ENCODE measurements around the gene FAM163B. TPM values are rescaled to one million over a fixed set of nuclear protein-coding genes. Genes with fewer than 3 reads are reported as not detected.

The FAM163B gene
- total RNA-seq, 2 donors from 2014 or later: not detected

DNA sequence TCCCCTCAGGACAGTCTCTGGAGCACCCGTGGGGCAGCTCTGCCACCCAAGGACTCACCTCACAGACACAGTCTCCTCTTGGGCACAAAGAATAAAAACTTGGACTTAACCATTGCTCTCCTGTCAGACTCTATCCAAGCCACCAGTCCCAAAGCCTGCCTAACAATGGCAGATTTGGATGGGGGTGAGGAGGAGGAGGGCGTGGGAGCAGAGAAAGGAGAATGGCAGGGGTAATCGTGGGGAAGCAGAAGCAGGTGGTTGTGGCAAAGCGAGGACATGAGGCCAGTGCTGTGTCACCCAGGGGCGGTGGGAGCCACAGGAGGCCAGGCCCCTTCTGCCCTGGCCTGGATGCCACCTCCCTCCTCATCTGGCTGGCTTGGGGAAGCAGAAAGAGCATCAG lies 5.5 kb upstream of the FAM163B start:
- no peaks in the 10 kb centered on the region for H3K4me1 Mint-ChIP-seq
- no peaks in the 10 kb centered on the region for H3K36me3 ChIP-seq (ENCODE audit: control insufficient read depth, insufficient read depth, low read length)
- TF ChIP-seq, protein P1, sequence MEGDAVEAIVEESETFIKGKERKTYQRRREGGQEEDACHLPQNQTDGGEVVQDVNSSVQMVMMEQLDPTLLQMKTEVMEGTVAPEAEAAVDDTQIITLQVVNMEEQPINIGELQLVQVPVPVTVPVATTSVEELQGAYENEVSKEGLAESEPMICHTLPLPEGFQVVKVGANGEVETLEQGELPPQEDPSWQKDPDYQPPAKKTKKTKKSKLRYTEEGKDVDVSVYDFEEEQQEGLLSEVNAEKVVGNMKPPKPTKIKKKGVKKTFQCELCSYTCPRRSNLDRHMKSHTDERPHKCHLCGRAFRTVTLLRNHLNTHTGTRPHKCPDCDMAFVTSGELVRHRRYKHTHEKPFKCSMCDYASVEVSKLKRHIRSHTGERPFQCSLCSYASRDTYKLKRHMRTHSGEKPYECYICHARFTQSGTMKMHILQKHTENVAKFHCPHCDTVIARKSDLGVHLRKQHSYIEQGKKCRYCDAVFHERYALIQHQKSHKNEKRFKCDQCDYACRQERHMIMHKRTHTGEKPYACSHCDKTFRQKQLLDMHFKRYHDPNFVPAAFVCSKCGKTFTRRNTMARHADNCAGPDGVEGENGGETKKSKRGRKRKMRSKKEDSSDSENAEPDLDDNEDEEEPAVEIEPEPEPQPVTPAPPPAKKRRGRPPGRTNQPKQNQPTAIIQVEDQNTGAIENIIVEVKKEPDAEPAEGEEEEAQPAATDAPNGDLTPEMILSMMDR (conservative IDR thresholded peaks at IDR 0.05): no peak
- H3K9ac ChIP-seq (ENCODE audit: extremely low read depth, low read length, poor library complexity, severe bottlenecking): no peak overlapping the region
- no peak overlapping the region for H3K4me3 ChIP-seq (ENCODE audit: low read length)
- DNase-seq: no peak
- no peaks in the 10 kb centered on the region for H3K4me1 ChIP-seq (ENCODE audit: control insufficient read depth, insufficient read depth, low read length)
- peaks cover 18% of the 10 kb centered on the region for H3K27me3 Mint-ChIP-seq (ENCODE audit: insufficient read depth)
- H3K27me3 ChIP-seq (ENCODE audit: control insufficient read depth, insufficient read depth, low read length, poor library complexity, severe bottlenecking): peaks cover 39% of the 10 kb centered on the region
- no peaks in the 10 kb centered on the region for H3K36me3 Mint-ChIP-seq (ENCODE audit: low read depth)
- no peak overlapping the region for H3K27ac Mint-ChIP-seq
- H3K9me3 ChIP-seq (ENCODE audit: control insufficient read depth, low read length): no peaks in the 10 kb centered on the region
- no peaks in the 10 kb centered on the region for H3K9me3 Mint-ChIP-seq
- H3K4me3 Mint-ChIP-seq: no peak overlapping the region
- H3K27ac ChIP-seq (ENCODE audit: low read depth, low read length): no peak overlapping the region
- WGBS, 2 experiments (ENCODE audit: insufficient coverage in 1 of 2, insufficient read length in 1 of 2): 80 to 82% methylated on average over 1 to 5 of the region's 5 CpGs

DNA sequence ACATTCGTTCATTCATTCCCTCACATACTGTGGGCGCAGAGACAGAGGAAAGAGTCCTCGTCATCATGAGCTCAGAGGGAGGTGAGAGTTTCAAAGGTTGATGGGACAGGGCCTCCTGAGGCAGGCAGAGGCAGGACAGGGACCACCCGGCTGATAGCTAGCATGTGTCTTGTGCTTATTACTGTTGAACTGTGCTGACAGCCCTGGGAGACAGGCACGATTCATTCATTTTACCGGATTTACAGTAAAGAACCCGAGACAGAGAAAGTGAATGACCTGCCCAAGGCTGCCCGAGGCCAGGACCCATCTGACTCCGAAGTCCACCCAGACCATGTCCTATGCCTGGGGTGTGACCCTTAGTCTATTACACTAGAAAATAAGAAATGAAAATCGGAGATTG lies 4.9 kb upstream of the FAM163B start:
- DNase-seq: no peak
- Histone ChIP-seq H3K27me3 (ENCODE audit: control insufficient read depth, insufficient read depth, low read length, poor library complexity, severe bottlenecking) (peaks cover 42% of the 10 kb centered on the region), H3K27ac (ENCODE audit: low read depth, low read length) (no peak overlapping the region), H3K4me1 (ENCODE audit: control insufficient read depth, insufficient read depth, low read length) (no peaks in the 10 kb centered on the region), H3K9ac (ENCODE audit: extremely low read depth, low read length, poor library complexity, severe bottlenecking) (no peak overlapping the region), H3K4me3 (ENCODE audit: low read length) (no peak overlapping the region), H3K9me3 (ENCODE audit: control insufficient read depth, low read length) (no peaks in the 10 kb centered on the region), H3K36me3 (ENCODE audit: control insufficient read depth, insufficient read depth, low read length) (no peaks in the 10 kb centered on the region)
- WGBS, 2 experiments (ENCODE audit: insufficient coverage in 1 of 2, insufficient read length in 1 of 2): 84 to 91% methylated on average over 8 to 10 of the region's 10 CpGs
- no peaks in the 10 kb centered on the region for H3K9me3 Mint-ChIP-seq
- TF ChIP-seq, protein P1 (conservative IDR thresholded peaks at IDR 0.05): no peak
- H3K4me3 Mint-ChIP-seq: no peak overlapping the region
- no peak overlapping the region for H3K27ac Mint-ChIP-seq
- H3K27me3 Mint-ChIP-seq (ENCODE audit: insufficient read depth): peaks cover 21% of the 10 kb centered on the region
- H3K4me1 Mint-ChIP-seq: no peaks in the 10 kb centered on the region
- no peaks in the 10 kb centered on the region for H3K36me3 Mint-ChIP-seq (ENCODE audit: low read depth)

DNA sequence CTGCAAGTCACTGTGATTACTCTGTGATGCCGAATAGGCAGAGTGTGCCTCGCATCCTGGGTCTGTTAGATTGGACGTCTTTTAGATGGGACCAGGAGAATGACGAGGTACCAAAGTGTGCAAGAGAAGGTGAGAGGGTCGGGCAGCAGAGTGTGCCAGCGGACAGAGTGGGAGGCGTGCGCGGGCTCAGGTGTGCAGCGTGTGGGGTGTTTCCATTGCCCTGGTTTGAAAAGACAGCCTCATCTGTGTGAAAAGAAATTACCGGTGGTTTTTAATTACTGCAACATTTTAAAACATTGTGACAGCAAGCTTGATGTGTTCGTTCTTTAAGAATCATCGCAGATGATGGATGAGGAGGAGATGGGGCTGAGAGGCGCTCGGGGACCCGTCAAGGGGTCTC lies 4.2 kb upstream of the FAM163B start:
- Mint-ChIP-seq H3K36me3 (ENCODE audit: low read depth) (no peaks in the 10 kb centered on the region), H3K27me3 (ENCODE audit: insufficient read depth) (peaks cover 26% of the 10 kb centered on the region)
- WGBS, 2 experiments (ENCODE audit: insufficient coverage in 1 of 2, insufficient read length in 1 of 2): 91 to 92% methylated on average over 13 to 16 of the region's 16 CpGs

More for the DNA sequence above, 4.2 kb upstream of the FAM163B start:
- H3K27me3 ChIP-seq (ENCODE audit: control insufficient read depth, insufficient read depth, low read length, poor library complexity, severe bottlenecking): peaks cover 48% of the 10 kb centered on the region
- Mint-ChIP-seq H3K4me3 (no peak overlapping the region), H3K9me3 (no peaks in the 10 kb centered on the region), H3K4me1 (no peaks in the 10 kb centered on the region), H3K27ac (no peak overlapping the region)
- H3K9ac ChIP-seq (ENCODE audit: extremely low read depth, low read length, poor library complexity, severe bottlenecking): no peak overlapping the region
- H3K36me3 ChIP-seq (ENCODE audit: control insufficient read depth, insufficient read depth, low read length): no peaks in the 10 kb centered on the region
- TF ChIP-seq, protein P1 (conservative IDR thresholded peaks at IDR 0.05): no peak
- no peak overlapping the region for H3K27ac ChIP-seq (ENCODE audit: low read depth, low read length)
- H3K4me1 ChIP-seq (ENCODE audit: control insufficient read depth, insufficient read depth, low read length): no peaks in the 10 kb centered on the region
- no peak for DNase-seq
- no peak overlapping the region for H3K4me3 ChIP-seq (ENCODE audit: low read length)
- H3K9me3 ChIP-seq (ENCODE audit: control insufficient read depth, low read length): no peaks in the 10 kb centered on the region

Measured in endodermal cell (in vitro differentiated cells).